AG04449 (cell line): ENCODE data around the gene G0S2.

Experiments
- CTCF ChIA-PET: fragments of 350-600 bp; formaldehyde crosslinking; extraction: SDS; loops from one replicate; lab custom pipeline; 2021; ENCODE audit warnings: antibody characterized with exemption; lab: Yijun Ruan, JAX
- POLR2A ChIA-PET: fragments of 400-600, 350-600 bp; formaldehyde crosslinking; extraction: SDS; loops from one replicate; lab custom pipeline; 2020; ENCODE audit warnings: antibody characterized with exemption, inconsistent platforms; lab: Yijun Ruan, JAX
- DNase-seq: peaks from one replicate; pipeline ENCODE4 v3.0.0-alpha.2; 2010; ENCODE audit warnings: low read depth, low spot score
- H3K4me3 ChIP-seq: 2 replicates; pipeline ENCODE4 v1.5.1; 2011; ENCODE audit warnings: low read depth, mild to moderate bottlenecking, control low read depth, low read length
- TF ChIP-seq, protein P1 (sequence below): IDR thresholded peaks from one replicate; pipeline ENCODE4 v1.5.1; 2011; ENCODE audit warnings: mild to moderate bottlenecking, moderate library complexity, low read length, control low read depth, inconsistent platforms; ENCODE audit not compliant: insufficient read depth; ENCODE audit errors: missing control alignments

Gene G0S2, protein sequence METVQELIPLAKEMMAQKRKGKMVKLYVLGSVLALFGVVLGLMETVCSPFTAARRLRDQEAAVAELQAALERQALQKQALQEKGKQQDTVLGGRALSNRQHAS

DNA sequence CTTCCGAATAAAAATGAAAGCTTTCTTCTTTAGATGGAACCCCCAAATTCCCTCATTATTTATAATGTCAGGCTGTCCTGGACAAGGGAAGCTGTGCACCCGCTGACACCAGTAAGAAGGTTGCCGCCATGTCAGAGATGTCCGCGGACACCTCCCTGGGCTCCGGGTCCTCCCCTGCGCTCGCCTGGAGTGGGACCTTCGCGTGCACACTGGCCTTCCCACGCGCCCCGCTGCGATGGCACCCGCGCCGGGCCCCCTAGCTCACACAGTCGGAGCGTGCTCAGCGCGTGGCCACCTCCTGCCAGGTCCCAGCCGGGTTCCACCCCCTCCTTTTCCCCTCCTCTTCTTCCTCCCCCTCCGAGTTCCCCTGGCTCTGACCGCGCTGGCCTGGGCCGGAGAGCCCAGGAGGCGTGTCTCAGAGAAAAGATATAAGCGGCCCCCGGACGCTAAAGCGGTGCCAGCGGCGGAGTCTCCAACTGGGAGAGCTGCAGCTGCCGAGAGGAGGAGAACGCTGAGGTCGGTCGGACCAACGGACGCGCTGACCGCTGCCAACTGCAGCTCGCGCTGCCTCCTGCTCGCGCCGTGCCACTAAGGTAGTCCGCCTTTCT lies at the start of gene G0S2:
Gene G0S2, plus strand, starts transcription at position 456 of the 608 bp plus-strand sequence. CDS start 273 bp downstream, outside the sequence.
- DNase-seq = no peak
- ChIA-PET CTCF (interaction anchor here (0.9 to 3.9 kb wide), 9 partner anchors 11 to 149 kb away, joined by 3 to 19 read pairs (median 4); no protein-coding TSS in a partner anchor), POLR2A (no interaction called here)
- TF ChIP-seq, protein P1, sequence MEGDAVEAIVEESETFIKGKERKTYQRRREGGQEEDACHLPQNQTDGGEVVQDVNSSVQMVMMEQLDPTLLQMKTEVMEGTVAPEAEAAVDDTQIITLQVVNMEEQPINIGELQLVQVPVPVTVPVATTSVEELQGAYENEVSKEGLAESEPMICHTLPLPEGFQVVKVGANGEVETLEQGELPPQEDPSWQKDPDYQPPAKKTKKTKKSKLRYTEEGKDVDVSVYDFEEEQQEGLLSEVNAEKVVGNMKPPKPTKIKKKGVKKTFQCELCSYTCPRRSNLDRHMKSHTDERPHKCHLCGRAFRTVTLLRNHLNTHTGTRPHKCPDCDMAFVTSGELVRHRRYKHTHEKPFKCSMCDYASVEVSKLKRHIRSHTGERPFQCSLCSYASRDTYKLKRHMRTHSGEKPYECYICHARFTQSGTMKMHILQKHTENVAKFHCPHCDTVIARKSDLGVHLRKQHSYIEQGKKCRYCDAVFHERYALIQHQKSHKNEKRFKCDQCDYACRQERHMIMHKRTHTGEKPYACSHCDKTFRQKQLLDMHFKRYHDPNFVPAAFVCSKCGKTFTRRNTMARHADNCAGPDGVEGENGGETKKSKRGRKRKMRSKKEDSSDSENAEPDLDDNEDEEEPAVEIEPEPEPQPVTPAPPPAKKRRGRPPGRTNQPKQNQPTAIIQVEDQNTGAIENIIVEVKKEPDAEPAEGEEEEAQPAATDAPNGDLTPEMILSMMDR = no peak
- H3K4me3 ChIP-seq = peak within 1 kb of the TSS; percentile 58

DNA sequence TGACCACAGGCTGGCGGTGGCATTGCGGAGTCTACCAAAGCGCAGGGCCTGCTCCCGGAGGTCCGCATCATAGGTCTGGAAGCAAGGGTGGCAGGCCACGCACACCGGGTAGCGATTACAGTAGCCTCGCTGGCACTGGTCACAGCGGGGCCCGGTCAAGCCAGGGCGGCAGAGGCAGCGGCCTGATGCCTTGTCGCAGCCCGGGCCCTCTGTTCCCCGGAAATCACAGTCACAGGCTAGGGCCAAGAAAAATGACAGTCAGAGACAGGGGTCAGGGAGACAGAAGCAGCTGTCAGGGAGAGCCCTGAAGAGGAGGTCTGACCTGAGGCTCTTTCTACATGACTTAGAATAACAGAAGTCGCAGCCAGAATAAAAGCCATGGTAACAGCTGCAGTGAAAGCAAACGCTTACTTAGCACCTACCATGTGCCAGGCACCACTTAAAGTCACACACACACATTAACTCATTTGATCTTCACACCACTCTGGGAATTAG lies 49.4 kb upstream of the G0S2 start:
- CTCF ChIA-PET = interaction anchor here (0.9 to 11.3 kb wide), 13 partner anchors 10 to 120 kb away, joined by 3 to 300 read pairs (median 11); partner anchors contain the start of gene CAMK1G
- DNase-seq = no peak
- POLR2A ChIA-PET = interaction anchor here (0.7 kb wide), 1 partner anchor 159 kb away, joined by 3 read pairs; no protein-coding TSS in a partner anchor
- TF ChIP-seq, protein P1 = no peak
- H3K4me3 ChIP-seq = no peak overlapping the region

DNA sequence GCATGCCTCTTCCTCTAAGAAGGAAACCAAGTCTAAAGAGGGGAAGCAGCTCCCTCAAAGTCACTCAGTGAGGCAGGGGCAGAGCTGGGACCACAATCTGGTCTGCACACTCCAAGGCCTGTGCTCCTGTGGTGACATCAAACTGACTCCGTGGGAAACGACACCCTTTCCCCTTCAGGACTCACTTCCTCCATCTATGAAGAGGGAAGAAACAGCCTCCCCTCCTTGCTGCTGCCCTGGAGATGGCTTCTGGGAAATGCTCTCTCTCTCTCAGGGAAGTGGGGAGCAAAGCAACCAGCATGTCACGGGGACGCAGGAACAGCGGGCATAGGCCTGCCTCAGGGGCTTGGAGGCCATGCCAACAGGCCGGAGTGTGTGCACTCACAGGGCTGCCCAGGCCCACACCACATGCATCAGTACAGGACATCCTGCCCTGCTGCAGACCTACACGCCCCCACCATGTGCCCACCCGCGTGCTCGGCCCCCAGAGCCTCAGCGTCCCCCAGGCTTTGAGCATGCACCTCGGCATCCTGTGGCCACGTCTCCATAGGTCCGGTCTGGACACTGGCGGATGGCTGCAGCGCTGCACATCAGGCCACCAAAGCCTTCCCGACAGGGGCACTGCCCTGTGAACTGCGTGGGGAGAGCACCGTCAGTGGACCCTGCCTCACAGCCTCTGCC lies 48.7 kb upstream of the G0S2 start:
- DNase-seq = no peak
- H3K4me3 ChIP-seq = no peak overlapping the region
- POLR2A ChIA-PET = interaction anchor here (0.7 kb wide), 1 partner anchor 158 kb away, joined by 3 read pairs; no protein-coding TSS in a partner anchor
- CTCF ChIA-PET = interaction anchor here (0.8 to 11.3 kb wide), 25 partner anchors 9 to 111 kb away, joined by 3 to 300 read pairs (median 7); partner anchors contain the start of gene CAMK1G
- TF ChIP-seq, protein P1 = no peak

DNA sequence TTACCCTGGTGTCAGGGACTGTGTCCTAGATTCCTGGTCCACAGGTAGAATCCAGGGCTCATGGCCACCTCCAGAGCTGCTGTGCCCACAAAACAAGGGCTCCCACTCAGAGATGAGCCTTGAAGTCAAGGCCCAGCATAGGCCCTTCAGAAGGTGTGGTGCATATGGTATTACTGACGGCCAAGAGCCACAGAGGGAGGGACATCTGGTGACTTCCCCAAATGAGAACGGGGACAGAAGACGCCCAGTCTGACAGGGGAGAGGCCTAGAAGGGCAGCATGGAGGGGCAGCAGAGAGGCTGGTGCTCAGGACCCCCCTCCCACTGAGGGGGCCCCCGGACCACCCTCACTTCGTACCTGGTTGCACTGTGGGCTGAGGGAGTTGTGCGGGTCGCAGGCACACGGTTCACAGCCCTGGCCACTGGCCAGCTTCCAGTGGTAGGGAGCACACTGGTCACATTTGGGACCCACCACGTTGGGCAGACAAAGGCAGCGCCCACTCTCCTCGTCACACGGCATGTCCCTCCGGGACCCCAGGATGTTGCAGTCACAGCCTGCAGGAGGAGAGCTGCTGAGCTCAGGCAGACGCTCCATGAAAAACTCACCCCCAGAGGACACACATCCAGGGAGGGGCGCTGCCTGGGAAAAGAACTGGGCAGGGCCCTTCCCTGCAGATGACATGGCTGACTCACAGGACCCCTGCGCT lies 48.0 kb upstream of the G0S2 start:
- no peak for DNase-seq
- no peak overlapping the region for H3K4me3 ChIP-seq
- TF ChIP-seq, protein P1 = no peak
- ChIA-PET POLR2A (interaction anchor here (0.7 kb wide), 1 partner anchor 58 kb away, joined by 3 read pairs; no protein-coding TSS in a partner anchor), CTCF (interaction anchor here (0.5 to 11.3 kb wide), 33 partner anchors 8 to 1620 kb away, joined by 3 to 300 read pairs (median 4); partner anchors contain the start of genes CAMK1G and HSD11B1)

DNA sequence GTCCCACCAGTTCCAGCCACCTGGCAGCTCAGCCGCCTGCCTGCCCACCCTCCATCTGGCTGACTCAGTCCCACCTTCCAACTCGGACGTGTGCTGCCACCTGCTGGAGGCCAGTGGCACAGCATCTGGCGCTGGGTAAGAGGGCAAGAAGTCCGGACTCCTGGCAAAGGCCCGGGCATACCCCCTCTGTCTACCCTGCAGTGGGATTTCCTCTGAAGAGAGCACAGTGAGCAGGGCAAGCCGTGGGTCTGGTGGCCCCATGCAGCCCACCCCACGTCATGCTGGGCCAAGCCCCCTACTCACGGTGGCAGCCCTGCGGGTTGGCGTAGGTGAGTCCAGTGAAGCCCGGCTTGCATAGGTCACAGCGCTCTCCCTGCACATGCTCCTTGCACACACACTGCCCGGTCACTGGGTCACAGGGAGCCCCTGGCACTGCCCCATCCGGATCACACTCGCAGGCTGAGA lies 47.4 kb upstream of the G0S2 start:
- DNase-seq = no peak
- TF ChIP-seq, protein P1 = peak; percentile 97
- ChIA-PET POLR2A (interaction anchor here (0.7 kb wide), 1 partner anchor 58 kb away, joined by 3 read pairs; no protein-coding TSS in a partner anchor), CTCF (interaction anchor here (0.5 to 11.3 kb wide), 34 partner anchors 8 to 1621 kb away, joined by 3 to 300 read pairs (median 4); partner anchors contain the start of genes CAMK1G and HSD11B1)
- no peak overlapping the region for H3K4me3 ChIP-seq
